HG02884 (cell line): ENCODE measurements around the gene HDAC4.
"Not testable (repeated sequence)": the region's sequence is repeated elsewhere in the genome, so short reads cannot be mapped to it uniquely, and the experiment has no call there.

Experiments used
- ATAC-seq: cut with Tn5 transposase; IDR thresholded peaks from one replicate; pipeline ENCODE4 v1.9.1; 2021; ENCODE audit warnings: mild to moderate bottlenecking, moderate library complexity; ENCODE audit not compliant: unreplicated experiment

HDAC4 gene

GRCh38 chr2:239043326-239043725, 357.5 kb downstream of the HDAC4 start:
- ATAC-seq: no peak

DNA sequence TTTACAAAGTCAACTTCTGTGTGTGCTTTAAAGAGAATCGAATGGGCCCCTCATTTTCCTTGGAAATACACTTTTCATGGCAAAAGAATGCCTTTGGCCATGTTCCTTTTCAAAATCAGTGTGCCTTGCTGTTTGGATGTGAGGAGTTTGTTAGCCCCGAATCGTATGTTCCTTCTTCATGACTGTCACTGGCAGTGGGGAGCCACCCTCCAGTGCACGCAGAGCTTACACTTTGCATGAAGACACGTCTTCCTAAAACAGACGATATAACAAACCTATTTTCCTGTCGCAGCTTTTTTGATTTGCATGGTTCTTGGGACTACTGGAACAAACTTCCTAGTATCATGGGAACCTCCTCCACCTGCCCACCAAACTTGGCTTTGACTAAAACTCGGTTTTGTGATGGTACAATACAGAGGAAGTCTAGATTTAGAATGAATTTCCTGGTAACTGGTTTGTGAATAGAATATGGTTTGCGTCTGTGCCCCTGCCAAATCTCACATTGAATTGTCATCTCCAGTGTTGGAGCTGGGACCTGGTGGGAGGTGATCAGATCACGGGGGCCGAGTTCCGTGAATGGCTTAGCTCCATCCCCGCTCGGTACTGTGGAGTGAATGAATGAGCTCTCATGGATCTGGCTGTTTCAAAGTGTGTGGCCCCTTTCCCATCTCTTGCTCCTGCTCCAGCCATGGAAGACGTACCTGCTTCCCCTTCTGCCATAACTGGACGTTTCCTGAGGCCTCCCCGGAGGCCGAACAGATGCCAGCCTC, 358.1 kb downstream of the HDAC4 start:
- no peak for ATAC-seq

DNA sequence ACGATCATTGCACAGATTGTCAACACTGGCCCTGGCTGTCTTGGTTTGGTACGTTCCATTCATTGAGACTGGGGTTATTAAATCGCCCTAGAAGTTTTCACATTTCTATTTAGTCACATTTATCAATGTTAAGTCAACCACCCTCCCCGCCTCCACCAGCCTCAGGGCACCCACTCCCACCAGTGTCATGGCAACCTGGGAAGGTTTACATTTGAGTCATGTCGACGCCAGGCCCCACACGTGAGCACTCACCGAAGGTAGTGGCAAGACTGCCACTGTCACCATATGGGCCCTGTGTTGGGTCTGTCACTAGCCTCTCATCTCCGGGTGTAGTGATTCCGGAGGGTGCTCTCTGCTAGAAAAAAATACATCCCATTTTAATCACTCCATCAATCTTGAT, 358.8 kb downstream of the HDAC4 start:
- ATAC-seq: no peak

DNA sequence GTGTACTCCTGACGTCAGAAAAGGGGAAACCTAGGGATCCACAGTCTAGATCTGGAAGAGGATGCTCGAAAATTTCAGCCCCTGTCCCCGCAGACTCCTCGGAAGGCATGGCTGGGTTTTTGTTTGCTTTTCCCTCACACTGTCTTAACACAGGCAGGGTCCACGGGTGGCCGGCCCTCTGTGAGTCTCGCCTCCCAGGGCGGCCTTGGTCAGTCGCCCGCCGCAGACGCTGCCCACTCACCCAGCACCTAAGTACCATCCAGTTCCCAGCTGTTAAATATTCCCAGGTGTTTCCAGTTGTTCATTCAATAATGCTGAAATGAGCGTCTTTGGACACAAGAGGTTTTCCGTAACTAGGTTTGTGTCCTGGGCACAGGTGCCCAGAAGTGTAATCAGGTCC, 359.8 kb downstream of the HDAC4 start:
- no peak for ATAC-seq

DNA sequence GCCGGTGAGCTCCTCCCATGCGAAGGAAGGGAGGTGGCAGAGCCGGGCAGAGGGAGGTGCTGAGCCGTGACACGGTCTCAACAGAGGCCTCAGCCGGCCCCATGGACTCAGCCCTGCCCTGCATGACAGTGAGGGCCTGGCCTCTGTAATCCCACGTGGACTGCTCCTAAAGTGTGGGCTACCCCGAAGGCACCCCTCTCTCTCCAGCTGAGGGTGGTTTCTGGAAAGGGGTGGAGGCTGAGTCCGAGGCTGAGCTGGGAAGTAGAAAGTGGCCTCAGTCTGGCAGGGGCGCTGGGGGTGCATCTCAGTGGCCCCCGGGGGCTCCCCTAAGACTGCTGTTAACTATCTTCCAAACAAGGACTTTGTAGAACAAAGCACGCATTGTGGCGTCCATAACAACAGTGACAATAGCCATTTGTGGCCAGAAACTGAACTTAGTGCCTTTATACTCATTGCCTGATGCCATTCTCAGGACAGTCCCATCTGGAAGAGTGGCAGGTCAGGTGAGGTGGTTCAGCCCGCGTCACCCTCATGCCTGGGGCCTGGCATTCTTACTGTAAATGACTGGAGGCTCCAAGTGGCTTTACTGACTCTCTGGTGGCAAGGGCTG, 360.6 kb downstream of the HDAC4 start:
- no peak for ATAC-seq

GRCh38 chr2:239039479-239039861, 361.4 kb downstream of the HDAC4 start:
- ATAC-seq: no peak

DNA sequence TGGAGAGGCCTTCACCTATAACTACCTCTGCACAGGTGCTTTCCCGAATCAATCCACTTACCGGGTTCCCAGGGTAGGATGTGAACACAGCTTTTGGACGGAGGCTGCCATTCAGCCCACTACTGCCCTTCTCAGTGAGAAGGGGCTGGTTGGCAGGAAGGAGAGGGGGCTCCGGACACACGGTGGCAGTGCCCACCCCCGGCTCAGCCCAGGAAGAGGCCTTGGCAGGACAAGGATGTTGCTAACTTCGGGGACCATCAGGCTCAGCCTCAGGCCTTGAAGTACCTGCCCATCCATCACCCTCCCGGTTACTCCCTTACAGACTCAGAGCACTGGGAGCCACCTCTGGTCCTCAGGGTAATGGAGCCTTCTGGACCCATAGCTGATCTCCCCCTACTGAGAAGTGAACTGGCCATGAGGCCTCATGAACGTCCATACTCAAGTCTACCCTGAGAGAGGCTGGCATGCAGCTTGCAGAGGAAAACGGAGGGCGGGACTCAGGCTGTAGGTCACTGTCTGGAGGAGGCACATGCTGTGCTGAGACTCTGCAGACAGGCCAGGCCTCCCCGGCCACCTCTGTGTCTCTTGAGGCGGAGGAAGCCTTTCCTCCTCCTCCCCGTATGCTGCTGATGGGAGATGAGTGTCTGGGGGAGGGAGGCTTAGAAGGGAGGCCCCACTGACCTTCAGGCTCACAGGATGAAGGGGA, 361.9 kb downstream of the HDAC4 start:
- no peak for ATAC-seq

- ATAC-seq: not testable (repeated sequence)
Observed at GRCh38 chr2:239038284-239038683, 362.5 kb downstream of the HDAC4 start.

DNA sequence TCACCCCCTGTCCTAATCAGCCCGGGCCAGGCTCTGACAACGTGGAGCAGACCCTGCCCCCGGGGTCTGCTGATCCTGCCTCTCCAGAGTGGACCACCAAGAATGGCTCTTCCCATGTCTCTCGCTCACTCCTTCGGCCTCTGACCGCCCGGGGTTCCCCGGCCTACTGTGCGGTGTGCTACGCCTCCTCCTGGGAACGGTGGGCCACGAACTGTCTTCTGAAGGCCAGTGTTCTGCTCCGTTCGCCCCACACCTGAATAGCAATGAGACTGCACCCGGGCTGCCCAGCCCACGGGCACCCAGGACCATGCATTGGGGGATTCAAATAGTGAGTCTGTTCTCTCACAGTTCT, 363.3 kb downstream of the HDAC4 start:
- no peak for ATAC-seq

DNA sequence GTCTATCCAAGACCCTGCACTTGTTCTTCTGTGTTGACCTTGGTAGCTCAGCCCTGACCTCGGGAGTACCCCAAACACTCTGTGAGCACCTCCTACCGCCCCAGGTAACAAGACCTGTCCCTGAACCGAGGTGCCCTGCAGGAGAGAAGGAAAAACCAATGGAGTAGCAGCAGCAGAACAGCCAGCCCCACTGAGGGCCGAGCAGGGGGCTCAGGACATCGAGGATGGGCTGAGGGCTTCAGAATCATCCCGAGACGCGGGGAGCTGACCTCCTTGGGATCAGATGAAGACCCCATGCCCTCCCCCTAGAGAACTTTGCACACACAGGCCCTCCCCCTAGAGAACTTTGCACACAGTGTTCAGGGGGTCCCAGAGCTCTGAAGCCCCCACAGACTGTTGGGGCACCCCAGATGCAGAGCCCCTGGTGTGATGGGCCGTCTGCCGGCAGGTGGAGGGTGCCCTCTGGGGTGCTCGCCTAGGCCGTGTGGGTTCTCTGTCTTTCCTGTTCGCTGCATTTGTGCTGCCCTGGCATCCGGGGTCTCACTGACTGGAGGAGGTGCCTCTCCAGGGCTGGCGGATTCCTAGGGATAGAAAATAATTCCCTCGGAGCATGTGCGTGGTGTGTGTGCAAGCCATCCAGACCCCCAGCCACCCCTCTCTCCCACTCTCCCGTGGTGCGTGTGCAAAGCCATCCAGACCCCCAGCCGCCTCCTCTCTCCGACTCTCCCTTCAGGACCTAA, 363.8 kb downstream of the HDAC4 start:
- no peak for ATAC-seq

DNA sequence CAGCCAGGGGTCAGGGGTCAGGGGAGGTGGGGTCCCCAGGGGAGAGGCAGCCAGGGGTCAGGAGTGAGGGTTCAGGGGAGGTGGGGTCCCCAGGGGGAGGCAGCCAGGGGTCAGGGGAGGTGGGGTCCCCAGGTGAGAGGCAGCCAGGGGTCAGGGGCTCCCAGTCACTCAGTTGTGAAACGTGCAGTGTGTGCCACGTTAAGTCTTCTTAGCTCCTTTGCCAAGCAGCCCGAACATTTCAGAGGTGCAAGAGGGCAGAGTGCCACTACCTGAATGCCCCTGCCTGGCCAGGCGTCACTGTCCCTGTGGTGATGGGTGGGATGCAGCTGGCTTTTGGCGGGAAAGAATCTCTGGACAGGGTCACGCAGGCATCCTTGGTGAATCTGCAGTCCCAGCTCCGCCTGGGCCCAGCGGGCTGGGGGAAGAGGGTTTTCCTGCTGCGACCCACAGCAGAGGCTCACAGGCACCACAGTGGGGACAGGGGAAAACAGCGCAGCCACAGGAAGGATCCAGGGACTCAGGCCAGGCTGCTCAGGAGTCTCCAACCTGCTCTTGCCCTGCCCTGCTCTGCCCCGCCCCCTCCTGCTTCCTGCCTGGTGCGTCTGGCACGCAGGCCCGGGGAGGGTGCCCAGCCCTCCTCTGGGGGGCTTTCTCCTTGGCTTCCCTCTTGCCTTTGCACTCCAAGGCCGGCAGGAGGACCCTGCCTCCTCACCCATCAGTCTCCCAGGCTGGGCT, 364.7 kb downstream of the HDAC4 start:
- ATAC-seq: no peak

- ATAC-seq: no peak
Observed at GRCh38 chr2:239035361-239035814, 365.4 kb downstream of the HDAC4 start.

DNA sequence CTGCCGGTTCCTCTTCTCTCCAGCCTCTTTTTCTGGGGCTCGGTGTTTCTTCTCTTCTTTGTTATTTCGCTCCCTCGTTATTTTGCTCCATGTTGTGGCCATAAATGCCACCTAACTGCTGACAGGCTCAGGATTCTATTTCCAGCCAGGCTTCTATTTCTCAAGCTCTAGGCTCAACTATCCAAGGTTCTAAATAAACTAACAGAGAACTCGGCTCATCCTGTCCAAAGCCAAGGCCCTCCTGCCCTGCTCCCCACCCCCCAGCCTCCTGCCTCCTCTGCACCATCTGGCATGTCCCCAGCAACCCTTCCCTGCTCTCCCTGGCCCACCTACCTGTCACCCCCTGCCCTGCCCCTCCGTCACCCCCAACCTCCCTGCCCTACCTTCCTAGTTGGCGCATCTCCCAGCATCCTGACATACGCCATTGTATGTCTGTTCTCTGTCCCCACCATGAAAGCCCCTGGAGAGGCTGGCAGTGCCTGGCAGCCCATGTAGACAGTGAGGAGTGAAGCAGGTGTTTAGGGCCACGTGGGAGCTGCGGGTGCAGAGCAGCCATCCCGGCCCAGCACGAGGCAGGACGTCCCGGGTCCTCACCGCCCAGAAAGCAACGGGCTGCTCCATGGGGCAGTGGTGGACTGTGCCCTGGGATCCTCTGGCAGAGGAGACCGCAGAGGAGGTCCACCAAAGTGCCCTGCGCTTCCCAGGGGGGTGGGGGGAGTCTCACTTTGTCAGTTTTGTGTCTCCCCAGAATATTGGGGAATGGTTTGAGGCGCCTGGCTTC, 366.1 kb downstream of the HDAC4 start:
- ATAC-seq: no peak

- ATAC-seq: no peak
Observed at GRCh38 chr2:239033801-239034560, 366.8 kb downstream of the HDAC4 start.

DNA sequence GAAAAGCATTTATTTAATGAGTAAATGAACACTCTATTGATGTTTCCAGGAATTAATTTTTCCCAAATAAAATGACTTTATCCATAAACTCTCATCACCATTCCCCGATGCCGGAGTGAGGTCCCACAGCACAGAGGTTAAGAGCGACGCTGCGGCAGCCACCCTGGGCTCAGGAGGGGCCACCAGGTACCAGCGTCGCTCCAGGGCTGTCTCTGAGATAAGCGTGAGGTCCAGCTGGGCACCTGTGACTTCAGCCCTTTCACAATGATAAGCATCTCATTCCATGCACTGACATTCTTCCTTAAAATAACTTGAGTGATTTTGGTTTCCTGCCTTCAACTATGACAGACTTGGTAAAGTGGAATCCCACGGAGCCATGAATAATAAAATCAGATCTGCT, 370.9 kb downstream of the HDAC4 start:
- ATAC-seq: no peak

- ATAC-seq: no peak
Observed at GRCh38 chr2:239028253-239028619, 372.6 kb downstream of the HDAC4 start.

DNA sequence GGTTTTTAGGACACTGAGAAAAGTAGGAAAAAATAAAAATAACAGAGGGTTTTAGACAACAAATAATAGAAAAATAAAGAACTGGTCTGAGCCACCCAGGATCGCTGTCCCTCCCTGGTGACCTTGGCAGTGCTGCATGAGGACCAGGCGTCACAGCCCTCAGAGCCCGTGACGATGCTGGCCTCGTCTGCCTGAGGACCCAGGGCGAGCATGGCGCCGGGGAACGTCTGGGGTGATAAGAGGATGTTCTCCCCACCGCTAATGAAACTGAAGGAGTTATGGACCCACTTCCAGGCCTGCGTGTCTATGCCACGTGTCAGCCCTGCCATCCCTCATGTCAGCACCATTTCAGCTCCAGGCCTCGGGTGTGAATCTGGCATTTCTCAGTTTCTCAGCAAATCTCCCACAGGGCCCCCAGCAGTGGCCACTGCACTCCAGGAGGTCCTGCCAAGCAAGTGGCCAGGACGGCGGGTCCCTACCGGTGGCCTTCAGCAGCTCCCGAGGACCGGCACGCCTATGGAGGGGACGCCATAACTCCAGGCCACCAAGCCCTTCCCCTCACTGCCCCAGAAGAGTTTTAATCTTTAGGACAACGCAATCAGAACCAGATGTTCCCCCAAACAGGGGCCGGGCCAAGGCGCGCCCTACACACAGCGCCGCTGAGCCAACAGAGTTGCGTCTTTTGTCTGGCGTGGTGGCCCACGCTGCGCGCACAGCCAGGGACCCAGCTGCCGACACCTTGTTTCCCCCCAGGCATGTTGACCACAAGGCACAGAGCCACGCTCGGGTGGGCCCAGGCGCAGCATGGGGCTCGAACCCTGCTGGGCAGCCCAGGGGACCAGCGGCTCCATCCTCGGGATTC, 373.2 kb downstream of the HDAC4 start:
- no peak for ATAC-seq

DNA sequence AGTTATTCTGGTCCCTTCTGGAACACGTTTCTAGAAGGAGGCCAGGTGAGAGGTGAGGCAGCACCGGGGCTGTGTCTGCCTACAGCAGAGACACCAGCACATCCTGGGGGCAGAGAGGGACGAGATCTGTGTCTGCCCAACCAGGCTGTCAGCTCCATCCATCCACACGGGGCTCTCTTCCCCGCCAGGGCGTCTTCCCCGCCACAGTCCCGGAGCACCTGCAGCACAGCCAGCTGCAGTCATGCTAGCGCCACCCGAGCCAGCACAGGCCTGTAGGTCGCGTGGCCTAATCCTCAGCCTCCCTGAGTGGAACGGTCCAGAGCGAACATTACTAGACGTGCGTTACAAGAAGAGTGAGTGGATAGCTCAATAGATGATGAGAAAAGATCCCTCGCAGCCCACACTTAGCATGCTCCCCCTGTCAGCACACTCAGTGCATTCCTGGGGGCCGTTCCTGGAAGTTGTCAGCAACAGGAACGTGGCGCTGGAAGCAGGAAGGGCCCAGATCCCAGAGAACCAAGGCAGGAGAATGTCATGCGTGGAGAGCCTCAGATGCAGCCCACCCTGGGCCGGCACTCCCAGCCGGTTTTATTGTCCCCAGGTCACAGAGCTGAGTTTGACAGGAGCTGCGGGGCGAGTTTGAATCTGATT, 374.0 kb downstream of the HDAC4 start:
- no peak for ATAC-seq
